DND-41 (cell line): ENCODE data around the gene PLGRKT.

ENCODE experiments used
- CTCF ChIP-seq: IDR thresholded peaks from 2 replicates; pipeline ENCODE4 v1.5.1; 2012; ENCODE audit warnings: borderline replicate concordance, low read length, moderate library complexity, mild to moderate bottlenecking; ENCODE audit not compliant: poor library complexity, severe bottlenecking; ENCODE audit errors: extremely low read depth
- EZH2 ChIP-seq: IDR thresholded peaks from 3 replicates; pipeline ENCODE4 v1.6.1; 2012; ENCODE audit warnings: borderline replicate concordance, low read depth, mild to moderate bottlenecking, moderate library complexity, low read length, inconsistent platforms; ENCODE audit not compliant: severe bottlenecking

DNA sequence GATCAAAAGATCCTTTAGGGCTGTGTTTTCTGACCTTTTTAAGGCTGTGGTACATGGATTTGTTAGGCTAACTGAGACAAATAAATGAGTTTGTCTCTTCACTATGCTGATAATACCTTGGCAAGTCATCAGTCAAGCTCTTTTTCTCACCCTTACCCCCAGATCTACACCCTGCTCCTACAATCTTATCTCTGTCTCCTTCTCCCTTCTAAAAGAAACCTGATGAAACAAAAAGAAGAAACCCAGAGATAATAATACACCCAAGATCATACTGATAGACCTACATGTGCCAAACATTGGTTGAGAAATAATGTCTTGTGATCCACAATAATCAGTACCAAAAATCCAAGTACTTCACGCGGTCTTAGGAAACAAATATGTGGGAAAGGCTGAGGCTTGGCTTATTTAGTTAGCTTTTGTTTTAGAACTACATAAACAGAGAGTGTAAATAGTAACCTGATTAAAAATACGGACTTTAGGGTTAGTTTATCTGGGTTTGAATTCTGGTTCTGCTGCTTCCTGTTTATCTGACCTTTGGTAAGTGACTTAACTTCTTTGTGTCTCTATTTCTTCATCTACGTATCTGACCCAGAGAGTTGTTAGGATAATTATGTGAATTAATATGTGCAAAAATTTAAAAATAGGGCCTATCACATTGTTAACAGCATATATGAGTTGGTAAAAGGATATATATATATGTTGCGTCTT is 47.8 kb upstream of the PLGRKT start:
- TF ChIP-seq CTCF: no peak
- no peak for TF ChIP-seq EZH2
